ENCODE measurements around the gene MDH2. TPM values are rescaled to one million over a fixed set of nuclear protein-coding genes. Genes with fewer than 3 reads are reported as not detected.

MDH2 gene
- total RNA-seq, 4 donors from 2014 or later = 70.8 to 119 (median 95.2) TPM

GRCh38 chr7:76031964-76032363, 15.9 kb upstream of the MDH2 start:
- Histone ChIP-seq H3K36me3 (peaks cover 0 to 3% of the 10 kb centered on the region in 2 donors), H3K9me3 (no peaks in the 10 kb centered on the region), H3K27me3 (no peaks in the 10 kb centered on the region), H3K4me3 (replicated peaks in 1 of 3) (no peak overlapping the region), H3K27ac (no peak overlapping the region), H3K4me1 (no peaks in the 10 kb centered on the region)
- 91 to 100% methylated on average over 1 of the region's 1 CpG for WGBS, 2 donors
- intact Hi-C loops (cut with DNase I) = no loop called here
- DNase-seq = no peak
- TF ChIP-seq POLR2A (IDR thresholded peaks at IDR 0.05) (no peak), CTCF (IDR thresholded peaks at IDR 0.05) (no peak)

- no peak for TF ChIP-seq POLR2A (IDR thresholded peaks at IDR 0.05)
- no peak for TF ChIP-seq CTCF (IDR thresholded peaks at IDR 0.05)
- Histone ChIP-seq H3K9me3 (no peaks in the 10 kb centered on the region), H3K36me3 (no peaks in the 10 kb centered on the region), H3K4me3 (replicated peaks in 1 of 3) (no peak overlapping the region), H3K27ac (no peak overlapping the region), H3K4me1 (no peaks in the 10 kb centered on the region), H3K27me3 (no peaks in the 10 kb centered on the region)
- 50 to 77% methylated on average over 1 to 5 of the region's 5 CpGs for WGBS, 2 donors
- DNase-seq = no peak
- intact Hi-C loops (cut with DNase I) = no loop called here
These were observed 10.6 kb upstream of the MDH2 start for GRCh38 chr7:76037310-76037709.

GRCh38 chr7:76040126-76040525, 7.8 kb upstream of the MDH2 start:
- Histone ChIP-seq H3K27ac (no peak overlapping the region), H3K9me3 (no peaks in the 10 kb centered on the region), H3K4me3 (replicated peaks in 1 of 3) (no peak overlapping the region), H3K36me3 (no peaks in the 10 kb centered on the region), H3K4me1 (no peaks in the 10 kb centered on the region), H3K27me3 (no peaks in the 10 kb centered on the region)
- 90 to 91% methylated on average over 6 of the region's 6 CpGs for WGBS, 2 donors
- TF ChIP-seq POLR2A (IDR thresholded peaks at IDR 0.05) (no peak), CTCF (IDR thresholded peaks at IDR 0.05) (no peak)
- no peak for DNase-seq
- intact Hi-C loops (cut with DNase I) = no loop called here

- Histone ChIP-seq H3K36me3 (no peaks in the 10 kb centered on the region), H3K4me3 (replicated peaks in 1 of 3) (no peak overlapping the region), H3K27ac (no peak overlapping the region), H3K27me3 (no peaks in the 10 kb centered on the region), H3K9me3 (no peaks in the 10 kb centered on the region), H3K4me1 (peaks cover 6 to 11% of the 10 kb centered on the region in 2 donors)
- 90 to 98% methylated on average over 6 to 7 of the region's 7 CpGs for WGBS, 2 donors
- TF ChIP-seq POLR2A (IDR thresholded peaks at IDR 0.05) (no peak), CTCF (IDR thresholded peaks at IDR 0.05) (no peak)
- intact Hi-C loops (cut with DNase I) = no loop called here
- no peak for DNase-seq
These were observed 3.5 kb upstream of the MDH2 start for GRCh38 chr7:76044375-76044865.

GRCh38 chr7:76047305-76047810, 548 bp upstream of the MDH2 start:
- peak overlapping the region; percentile 51 to 97 (median 81) for H3K4me3 ChIP-seq (replicated peaks in 1 of 3)
- 1% methylated on average over 11 to 19 of the region's 21 CpGs for WGBS, 2 donors
- peaks cover 6 to 19% of the 10 kb centered on the region in 2 donors for H3K4me1 ChIP-seq
- intact Hi-C loops (cut with DNase I) = no loop called here
- H3K36me3 ChIP-seq = no peaks in the 10 kb centered on the region
- H3K9me3 ChIP-seq = no peaks in the 10 kb centered on the region
- H3K27ac ChIP-seq = peak overlapping the region; percentile 55 to 90 (median 80)
- no peak for TF ChIP-seq CTCF (IDR thresholded peaks at IDR 0.05)
- TF ChIP-seq POLR2A (IDR thresholded peaks at IDR 0.05) = no peak
- DNase-seq = no peak
- no peaks in the 10 kb centered on the region for H3K27me3 ChIP-seq
